GM04504 (cell line): ENCODE measurements around the gene CLEC14A.

Experiments
- DNase-seq: peaks from one replicate; pipeline ENCODE4 v3.0.0-alpha.2; 2012; ENCODE audit warnings: low read depth

Gene CLEC14A

DNA sequence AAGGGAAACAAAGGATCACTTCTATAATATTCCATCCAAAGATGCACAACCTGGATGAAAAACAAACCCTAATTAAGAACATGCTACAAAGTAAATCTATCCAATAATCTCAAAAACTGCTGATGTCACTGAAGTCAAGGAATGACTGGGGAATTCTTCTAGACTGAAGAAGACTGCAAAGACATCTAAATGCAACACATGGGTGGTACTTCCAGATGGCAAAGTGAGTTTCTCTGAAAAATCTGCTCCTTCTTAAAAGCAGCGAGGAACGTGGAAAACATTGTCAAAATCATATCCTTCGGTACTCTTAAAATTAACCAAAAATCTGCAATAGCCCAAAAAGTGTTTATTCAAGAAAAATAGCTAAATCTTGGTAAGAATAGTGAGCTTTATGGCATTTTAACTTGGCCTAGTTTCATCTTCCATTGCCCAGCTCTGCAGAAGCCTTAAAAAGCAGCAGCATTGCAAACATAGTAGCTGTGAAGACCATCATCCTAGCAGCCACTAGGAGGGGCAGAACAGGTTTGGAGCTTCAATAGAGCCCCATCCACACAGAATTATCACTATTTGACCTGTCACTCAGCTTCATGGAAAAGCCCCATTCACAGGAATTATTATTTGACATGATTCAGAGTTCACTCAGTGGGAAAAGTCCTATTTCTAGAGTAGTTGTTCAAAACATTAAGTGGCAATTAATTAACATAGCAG, 7.4 kb downstream of the CLEC14A start:
- DNase-seq, result no peak

DNA sequence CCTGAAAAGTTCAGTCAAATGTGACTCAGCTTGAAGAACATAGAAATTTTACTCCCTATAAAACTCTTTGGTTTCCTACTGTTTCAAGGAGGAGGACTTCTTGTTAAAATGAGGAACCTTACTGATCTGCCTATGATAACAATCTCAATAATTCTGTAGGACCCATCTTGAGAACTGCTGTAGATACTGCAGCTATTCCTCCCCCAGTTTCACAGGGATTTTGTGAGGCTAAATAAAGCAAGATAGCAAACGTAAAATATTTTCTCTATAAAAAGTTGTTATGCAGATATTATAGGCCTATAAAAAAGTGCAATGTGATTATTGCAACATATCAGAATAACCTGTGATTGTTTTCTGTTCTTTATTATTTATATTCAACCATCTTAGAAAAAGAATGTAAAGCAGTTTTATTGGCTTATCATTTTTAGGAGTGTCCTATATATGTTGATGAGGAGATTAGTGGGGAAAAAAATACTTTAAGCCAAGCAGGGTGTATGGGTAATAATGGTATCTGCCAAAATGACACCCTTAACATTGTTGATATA, 12.1 kb downstream of the CLEC14A start:
- DNase-seq, result no peak

DNA sequence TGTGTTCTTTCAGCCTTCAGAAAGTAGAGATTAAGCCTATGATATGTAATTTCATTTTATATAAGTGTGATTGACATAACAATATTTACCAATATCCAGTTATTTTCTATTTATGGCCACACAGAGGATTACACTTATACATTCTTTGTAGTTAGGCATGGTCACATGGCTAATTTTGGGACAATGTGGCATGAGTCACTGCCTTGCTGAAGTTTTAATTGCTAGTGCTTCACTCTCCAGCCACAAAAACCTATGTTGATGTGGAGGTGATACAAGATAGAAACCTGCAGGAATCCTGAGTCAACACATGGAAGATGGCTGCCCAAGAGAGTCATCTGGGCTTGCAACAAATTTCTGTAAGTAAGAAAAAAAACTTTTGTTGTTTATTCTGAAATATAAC, 17.0 kb downstream of the CLEC14A start:
- DNase-seq, result no peak

DNA sequence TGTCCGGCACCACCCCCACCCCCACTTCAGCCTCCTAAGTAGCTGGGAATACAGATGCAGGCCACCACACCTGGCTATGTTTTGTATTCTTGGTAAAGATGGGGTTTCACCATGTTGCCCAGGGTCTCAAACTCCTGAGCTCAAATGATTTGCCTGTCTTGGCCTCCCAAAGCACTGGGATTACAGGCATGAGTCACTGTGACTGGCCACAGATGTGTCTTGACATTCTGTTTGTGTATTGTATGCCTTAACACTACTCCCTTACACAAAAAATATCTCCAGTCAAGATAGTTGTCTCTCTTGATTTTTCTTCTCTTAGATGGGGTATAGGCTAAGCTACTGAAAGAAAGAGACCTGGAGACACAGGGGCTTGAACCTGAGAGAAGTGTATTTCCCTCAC, 17.6 kb downstream of the CLEC14A start:
- DNase-seq, result no peak

DNA sequence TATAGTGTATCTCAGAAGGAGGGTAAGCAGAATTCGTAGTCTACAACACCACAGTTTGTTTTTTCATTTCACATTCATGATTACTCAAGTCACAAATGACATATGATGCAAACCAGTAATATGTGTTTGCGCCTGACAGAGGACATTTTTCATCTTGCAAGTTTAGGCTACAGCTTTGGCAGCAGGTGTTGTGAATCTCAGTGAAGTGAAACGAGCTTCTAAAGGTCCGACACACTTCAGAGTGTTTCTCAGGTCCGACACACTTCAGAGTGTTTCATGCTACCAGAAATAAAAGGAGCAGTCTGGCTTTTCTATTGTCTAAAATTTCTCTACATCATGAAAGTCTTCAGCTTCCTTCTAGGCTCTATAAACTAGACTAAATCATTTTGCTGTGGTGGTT, 22.7 kb downstream of the CLEC14A start:
- no peak for DNase-seq

DNA sequence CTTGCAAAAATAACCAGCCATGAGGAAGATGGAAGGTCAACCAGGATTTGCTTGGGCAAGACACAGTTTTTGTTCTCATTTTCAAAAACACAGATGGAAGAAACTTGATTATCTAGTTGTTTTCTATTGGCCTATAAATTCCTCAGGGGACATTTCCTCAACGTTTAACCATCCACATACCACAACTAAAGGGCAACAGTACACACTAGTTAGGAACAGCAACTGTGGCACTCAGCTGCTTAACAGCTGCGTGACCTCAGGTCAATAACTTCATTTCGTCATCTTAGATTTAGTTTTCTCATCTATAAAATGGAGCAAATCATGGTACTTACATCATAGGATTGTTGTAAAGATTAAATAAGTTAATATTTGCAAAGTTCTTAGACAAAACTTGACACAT, 29.5 kb downstream of the CLEC14A start:
- DNase-seq, result no peak

DNA sequence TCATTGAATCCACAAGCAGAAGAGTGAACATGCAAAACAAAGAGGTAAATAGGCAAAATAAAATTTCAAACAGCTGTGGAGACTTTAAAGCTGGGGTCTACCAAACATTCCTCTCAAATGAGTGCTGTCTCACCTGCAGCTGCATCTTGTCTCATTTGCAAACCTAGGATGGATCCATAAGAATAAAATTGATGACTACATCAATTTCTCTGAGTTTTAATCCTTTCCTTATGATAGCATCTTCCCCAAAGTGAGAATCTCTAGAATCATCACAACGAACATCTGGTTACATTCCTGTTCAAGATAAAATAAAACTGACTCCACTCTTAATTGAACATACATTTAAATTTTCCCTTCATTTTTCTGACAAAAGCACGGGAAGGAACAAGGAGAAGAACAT, 29.9 kb downstream of the CLEC14A start:
- no peak for DNase-seq

DNA sequence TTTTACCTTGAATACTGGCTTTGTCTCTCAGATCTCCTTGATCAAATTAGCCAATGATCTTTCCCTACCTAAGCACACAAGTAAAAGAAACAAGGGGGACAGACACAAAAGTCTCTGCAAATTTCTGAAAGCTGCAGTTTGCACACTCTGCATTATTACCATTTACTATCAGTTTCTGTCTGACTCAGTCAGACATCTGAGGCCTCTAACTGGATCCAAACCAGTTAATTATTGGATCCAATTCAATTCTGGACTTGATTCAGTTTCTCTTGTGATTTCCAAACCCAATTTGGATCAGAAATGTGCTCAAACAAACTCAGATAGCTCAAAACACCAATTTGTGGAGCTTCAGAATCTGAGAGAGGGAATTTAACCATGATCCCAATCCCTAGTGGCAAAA, 31.6 kb downstream of the CLEC14A start:
- no peak for DNase-seq

DNA sequence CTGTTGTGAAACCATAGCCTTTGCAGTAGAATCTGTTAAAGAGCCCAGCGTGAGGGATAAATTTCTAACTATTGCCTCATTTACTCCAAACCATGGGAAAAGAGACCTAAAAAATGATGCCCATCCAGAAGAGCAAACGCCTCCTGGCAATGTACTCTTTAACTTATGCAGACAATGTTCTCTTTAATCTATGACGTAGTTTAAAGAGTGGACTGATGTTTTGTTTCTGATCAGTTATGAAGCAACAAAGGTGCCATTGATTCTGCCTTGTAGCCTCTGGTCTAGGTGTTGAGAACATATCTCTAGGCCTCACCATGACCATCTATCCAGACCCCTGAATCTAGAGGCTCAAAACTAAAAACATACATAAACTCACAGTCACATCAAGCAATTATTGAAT, 34.8 kb downstream of the CLEC14A start:
- DNase-seq, result no peak

DNA sequence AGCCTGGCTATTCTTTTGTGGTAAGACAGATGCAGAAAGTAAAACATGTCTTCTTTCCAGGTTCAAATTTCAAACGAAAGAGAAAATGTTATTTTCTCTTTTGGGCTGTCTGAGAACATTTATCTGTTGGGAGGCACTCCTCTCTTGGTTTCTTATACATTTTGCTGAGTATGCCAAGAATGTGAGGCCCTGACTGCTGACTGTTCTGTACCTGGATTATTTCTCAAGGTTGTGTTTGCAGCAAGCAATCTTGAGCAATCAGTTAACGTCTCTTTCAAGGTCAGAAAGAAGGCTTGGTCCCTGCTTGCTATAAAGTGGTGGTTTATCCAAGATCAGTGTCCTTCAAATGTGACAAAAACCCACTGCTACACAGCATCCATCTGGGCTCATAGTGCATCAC, 38.3 kb downstream of the CLEC14A start:
- DNase-seq, result no peak

DNA sequence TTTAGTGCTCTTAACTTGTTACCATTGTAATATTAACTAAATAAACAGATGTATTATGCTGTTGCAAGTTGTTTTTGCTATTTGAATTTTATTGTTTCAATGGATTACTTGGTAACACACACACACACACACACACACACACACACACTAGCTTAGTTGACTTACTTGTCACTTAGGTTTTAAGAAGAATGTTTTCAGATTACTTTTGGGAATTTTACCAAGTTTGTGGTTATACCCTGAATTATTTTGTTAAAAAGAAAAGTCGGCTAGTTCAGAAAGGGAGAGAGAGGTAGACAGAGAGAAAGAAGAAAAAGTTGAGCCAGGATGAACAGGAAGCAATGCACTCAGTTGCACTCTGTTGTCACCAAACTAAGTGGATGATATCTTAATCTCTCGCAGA, 42.9 kb downstream of the CLEC14A start:
- no peak for DNase-seq

DNA sequence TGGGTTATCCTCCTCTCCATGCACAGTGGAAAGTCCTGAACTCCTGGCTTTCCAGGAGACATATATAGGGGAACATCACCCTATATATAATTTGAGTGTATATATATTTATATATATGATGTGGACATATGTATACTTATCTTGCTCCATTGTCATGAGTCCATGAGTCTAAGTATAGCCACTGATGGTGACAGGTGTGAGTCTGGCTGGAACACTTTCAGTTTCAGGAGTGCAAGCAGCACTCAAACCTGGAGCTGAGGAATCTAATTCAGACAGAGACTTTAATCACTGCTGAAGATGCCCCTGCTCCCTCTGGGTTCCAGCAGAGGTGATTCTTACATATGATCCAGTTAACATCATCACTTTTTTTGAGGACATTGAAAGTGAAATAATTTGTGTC, 43.8 kb downstream of the CLEC14A start:
- no peak for DNase-seq

DNA sequence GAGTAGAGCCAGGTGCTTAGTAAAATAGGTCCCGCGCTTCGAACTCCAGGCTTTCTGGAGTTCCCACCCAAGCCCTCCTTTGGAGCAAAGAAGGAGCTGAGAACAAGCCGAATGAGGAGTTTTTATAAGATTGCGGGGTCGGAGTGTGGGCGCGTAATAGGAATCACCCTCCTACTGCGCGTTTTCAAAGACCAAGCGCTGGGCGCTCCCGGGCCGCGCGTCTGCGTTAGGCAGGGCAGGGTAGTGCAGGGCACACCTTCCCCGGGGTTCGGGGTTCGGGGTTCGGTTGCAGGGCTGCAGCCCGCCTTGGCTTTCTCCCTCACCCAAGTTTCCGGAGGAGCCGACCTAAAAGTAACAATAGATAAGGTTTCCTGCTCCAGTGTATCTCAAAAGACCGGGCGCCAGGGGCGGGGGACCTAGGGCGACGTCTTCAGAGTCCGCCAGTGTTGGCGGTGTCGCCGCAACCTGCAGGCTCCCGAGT, 44.6 kb downstream of the CLEC14A start:
- DNase-seq, result no peak

DNA sequence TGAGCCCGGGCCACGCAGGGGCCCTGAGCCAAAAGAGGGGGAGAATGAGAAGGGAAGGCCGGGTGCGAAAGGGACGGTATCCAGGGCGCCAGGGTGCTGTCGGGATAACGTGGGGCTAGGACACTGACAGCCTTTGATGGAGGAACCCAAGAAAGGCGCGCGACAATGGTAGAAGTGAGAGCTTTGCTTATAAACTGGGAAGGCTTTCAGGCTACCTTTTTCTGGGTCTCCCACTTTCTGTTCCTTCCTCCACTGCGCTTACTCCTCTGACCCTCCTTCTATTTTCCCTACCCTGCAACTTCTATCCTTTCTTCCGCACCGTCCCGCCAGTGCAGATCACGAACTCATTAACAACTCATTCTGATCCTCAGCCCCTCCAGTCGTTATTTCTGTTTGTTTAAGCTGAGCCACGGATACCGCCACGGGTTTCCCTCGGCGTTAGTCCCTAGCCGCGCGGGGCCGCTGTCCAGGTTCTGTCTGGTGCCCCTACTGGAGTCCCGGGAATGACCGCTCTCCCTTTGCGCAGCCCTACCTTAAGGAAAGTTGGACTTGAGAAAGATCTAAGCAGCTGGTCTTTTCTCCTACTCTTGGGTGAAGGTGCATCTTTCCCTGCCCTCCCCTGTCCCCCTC, 45.2 kb downstream of the CLEC14A start:
- no peak for DNase-seq

DNA sequence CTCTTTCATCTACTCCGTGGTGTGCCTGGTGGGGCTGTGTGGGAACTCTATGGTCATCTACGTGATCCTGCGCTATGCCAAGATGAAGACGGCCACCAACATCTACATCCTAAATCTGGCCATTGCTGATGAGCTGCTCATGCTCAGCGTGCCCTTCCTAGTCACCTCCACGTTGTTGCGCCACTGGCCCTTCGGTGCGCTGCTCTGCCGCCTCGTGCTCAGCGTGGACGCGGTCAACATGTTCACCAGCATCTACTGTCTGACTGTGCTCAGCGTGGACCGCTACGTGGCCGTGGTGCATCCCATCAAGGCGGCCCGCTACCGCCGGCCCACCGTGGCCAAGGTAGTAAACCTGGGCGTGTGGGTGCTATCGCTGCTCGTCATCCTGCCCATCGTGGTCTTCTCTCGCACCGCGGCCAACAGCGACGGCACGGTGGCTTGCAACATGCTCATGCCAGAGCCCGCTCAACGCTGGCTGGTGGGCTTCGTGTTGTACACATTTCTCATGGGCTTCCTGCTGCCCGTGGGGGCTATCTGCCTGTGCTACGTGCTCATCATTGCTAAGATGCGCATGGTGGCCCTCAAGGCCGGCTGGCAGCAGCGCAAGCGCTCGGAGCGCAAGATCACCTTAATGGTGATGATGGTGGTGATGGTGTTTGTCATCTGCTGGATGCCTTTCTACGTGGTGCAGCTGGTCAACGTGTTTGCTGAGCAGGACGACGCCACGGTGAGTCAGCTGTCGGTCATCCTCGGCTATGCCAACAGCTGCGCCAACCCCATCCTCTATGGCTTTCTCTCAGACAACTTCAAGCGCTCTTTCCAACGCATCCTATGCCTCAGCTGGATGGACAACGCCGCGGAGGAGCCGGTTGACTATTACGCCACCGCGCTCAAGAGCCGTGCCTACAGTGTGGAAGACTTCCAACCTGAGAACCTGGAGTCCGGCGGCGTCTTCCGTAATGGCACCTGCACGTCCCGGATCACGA, 46.0 kb downstream of the CLEC14A start:
- peak; percentile 66 for DNase-seq

DNA sequence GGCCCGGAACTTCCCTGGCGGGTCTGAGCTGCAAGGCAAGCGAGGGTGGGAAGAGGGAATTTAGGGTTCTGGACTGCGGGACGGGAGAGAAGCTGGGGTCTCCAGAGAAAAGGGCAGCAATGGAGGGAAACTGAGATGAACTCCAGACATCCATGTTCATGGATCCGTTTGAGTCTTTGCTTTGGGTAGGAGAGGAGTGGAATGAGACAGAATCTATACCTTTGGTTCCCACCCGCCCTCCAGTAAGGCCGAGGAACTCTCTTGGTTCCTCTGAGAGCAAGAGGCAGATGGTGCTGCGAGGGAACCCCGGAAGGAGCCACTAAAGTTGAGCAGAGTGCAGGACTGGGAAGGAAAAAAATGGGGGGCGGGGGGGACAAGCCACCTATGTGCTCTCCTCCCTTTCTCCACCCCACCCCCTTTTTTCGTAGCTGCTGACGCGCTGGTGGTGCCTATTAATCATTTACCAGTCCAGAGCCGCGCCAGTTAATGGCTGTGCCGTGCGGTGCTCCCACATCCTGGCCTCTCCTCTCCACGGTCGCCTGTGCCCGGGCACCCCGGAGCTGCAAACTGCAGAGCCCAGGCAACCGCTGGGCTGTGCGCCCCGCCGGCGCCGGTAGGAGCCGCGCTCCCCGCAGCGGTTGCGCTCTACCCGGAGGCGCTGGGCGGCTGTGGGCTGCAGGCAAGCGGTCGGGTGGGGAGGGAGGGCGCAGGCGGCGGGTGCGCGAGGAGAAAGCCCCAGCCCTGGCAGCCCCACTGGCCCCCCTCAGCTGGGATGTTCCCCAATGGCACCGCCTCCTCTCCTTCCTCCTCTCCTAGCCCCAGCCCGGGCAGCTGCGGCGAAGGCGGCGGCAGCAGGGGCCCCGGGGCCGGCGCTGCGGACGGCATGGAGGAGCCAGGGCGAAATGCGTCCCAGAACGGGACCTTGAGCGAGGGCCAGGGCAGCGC, 47.0 kb downstream of the CLEC14A start:
- DNase-seq, result peak; percentile 74

DNA sequence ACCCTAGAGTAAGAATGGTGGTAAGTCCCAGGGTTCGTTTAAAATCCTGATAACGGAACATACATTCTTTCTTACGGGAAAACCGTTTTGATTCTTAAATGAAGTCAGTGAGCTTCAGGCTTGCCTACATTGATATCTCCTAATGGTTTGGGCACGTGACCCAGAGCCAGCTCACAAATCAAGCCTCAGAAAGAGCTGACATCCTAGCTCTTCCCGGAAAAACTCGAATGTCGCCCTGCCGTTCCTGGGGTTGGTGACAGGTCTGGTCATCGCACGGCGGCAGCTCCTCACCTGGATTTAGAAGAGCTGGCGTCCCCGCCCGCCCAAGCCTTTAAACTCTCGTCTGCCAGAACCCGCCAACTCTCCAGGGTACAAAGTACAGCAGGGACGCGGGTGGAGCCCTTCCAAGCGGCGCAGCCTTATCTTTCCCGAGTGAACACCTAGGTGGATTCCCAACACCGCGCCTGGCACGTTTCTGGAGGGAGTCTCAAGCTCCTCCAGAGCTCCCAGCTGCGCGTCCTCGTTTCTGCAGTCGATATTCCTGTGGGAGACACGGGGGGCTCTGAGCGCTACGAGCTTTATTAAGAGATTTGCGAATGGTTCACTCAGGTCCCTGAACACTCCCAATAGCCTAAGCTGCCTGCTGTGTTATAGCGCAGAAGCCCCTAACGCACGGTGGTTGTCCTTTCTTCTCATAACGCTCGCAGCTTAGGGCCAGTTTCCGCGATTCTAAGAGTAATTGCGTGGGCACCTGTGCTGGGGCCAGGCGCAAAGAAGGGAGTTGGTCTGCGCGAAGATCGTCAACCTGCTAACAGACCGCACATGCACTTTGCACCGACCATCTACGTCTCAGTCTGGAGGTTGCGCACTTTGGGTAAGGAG, 47.9 kb downstream of the CLEC14A start, which contains the start of gene SSTR1:
Gene SSTR1 (plus strand): TSS at position 169 of the 882 bp plus-strand sequence. CDS start 1,486 bp downstream, outside the sequence.
- DNase-seq, result no peak

DNA sequence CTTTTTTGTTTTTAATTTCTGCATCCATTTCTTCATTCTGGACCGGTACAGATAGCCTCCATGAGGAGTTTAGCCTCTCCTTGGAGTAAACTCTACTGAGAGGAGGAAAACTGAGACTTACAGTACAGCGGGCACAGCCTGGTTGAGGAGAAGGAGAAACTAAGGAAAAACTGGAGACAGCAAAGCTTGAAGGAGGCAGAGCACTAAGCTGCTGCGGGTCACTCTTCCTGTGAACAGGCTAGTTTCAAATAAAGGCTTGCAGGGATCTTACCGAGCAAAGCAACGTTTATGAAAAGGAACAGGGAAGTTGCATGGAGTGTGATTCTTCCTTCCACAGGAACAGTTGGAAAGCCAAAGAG, 48.5 kb downstream of the CLEC14A start:
- no peak for DNase-seq

DNA sequence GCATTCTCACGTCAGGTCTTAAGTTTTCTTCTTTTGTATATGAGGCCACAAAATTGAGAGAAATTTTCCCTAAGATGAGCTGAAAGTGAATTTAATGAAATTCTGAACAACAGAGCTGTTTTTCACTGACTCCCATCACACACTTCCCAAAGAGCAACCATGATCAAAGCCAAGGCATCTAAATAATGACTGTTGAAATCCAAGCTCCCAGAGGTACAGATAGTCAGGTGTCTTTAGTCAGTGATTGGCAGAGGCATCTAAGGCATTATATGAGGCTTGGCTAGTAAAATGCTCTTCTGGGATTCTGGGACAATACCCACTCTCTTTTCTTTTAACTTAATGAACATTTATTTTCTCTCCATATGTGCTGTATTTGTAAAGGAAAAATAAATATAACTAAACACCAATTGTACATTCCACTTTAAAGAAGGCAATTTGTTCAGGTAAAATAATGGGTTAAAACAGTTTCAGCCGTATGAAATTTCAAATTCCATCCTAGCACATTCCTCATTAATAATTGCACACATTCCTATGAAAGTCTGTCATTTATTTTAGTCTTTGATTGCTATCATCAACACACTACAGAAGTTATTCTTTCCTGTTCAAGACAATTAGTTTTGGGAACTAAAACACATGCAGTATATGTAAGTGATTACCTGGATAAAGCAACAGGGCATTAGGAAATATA, 49.1 kb downstream of the CLEC14A start:
- no peak for DNase-seq
